Central memory CD4-positive, alpha-beta T cell (primary cell): ENCODE data around the gene FRMPD3.
"Not testable (repeated sequence)": the region's sequence is repeated elsewhere in the genome, so short reads cannot be mapped to it uniquely, and the experiment has no call there.

Source experiments
- DNase-seq: peaks from one replicate; pipeline ENCODE4 v3.0.0; 2022
- total RNA-seq, 3 experiments: gene quantifications; one replicate each; lab custom pipeline; 2026; lab: John Stamatoyannopoulos, UW

The FRMPD3 gene
- 0 to 0.11 (median 0.04) reads per million in 3 experiments for total RNA-seq

GRCh38 chrX:107448998-107449835 is at the start of gene FRMPD3:
Gene FRMPD3, plus strand, starts transcription at chrX:107449652. Its CDS starts 76,937 bp downstream, at chrX:107526589.
- DNase-seq, result no peak

- DNase-seq, result no peak
Measured at GRCh38 chrX:107420571-107420970, 28.9 kb upstream of the FRMPD3 start.

GRCh38 chrX:107421337-107421861 is 28.1 kb upstream of the FRMPD3 start:
- DNase-seq, result no peak

- no peak for DNase-seq
Measured at GRCh38 chrX:107429090-107429489, 20.4 kb upstream of the FRMPD3 start.

GRCh38 chrX:107440187-107440586 is 9.3 kb upstream of the FRMPD3 start:
- no peak for DNase-seq

GRCh38 chrX:107440692-107441091 is 8.8 kb upstream of the FRMPD3 start:
- DNase-seq, result no peak

GRCh38 chrX:107442914-107443527 is 6.4 kb upstream of the FRMPD3 start:
- DNase-seq, result no peak

- no peak for DNase-seq
Measured at GRCh38 chrX:107445146-107445545, 4.3 kb upstream of the FRMPD3 start.

- DNase-seq, result no peak
Measured at GRCh38 chrX:107445631-107446030, 3.8 kb upstream of the FRMPD3 start.

- no peak for DNase-seq
Measured at GRCh38 chrX:107447642-107448041, 1.8 kb upstream of the FRMPD3 start.

GRCh38 chrX:107448625-107448997 is 841 bp upstream of the FRMPD3 start:
- DNase-seq, result no peak

- no peak for DNase-seq
Measured at GRCh38 chrX:107450823-107451509, 1.5 kb downstream of the FRMPD3 start.

GRCh38 chrX:107451731-107452130 is 2.3 kb downstream of the FRMPD3 start:
- no peak for DNase-seq

GRCh38 chrX:107452581-107452980 is 3.1 kb downstream of the FRMPD3 start:
- DNase-seq, result no peak

- no peak for DNase-seq
Measured at GRCh38 chrX:107454302-107454701, 4.8 kb downstream of the FRMPD3 start.

- DNase-seq, result no peak
Measured at GRCh38 chrX:107457289-107457688, 7.8 kb downstream of the FRMPD3 start.

GRCh38 chrX:107465932-107466620 is 16.6 kb downstream of the FRMPD3 start:
- DNase-seq, result no peak

GRCh38 chrX:107467271-107467670 is 17.8 kb downstream of the FRMPD3 start:
- DNase-seq, result no peak

GRCh38 chrX:107470198-107470597 is 20.7 kb downstream of the FRMPD3 start:
- DNase-seq, result no peak

- DNase-seq, result no peak
Measured at GRCh38 chrX:107470971-107471370, 21.5 kb downstream of the FRMPD3 start.

- DNase-seq, result not testable (repeated sequence)
Measured at GRCh38 chrX:107471420-107471819, 22.0 kb downstream of the FRMPD3 start.

- no peak for DNase-seq
Measured at GRCh38 chrX:107477406-107477805, 28.0 kb downstream of the FRMPD3 start.

- no peak for DNase-seq
Measured at GRCh38 chrX:107480272-107480671, 30.8 kb downstream of the FRMPD3 start.
